BJ (cell line): ENCODE measurements around the gene CDS1. TPM values are rescaled to one million over a fixed set of nuclear protein-coding genes. Genes with fewer than 3 reads are reported as not detected.
A peak's percentile ranks its signal among the peaks of the same experiment; 100 is the strongest.

ENCODE experiments used
- CTCF ChIA-PET: fragments of 350-600 bp; formaldehyde crosslinking; extraction: SDS; loops from one replicate; lab custom pipeline; 2021; ENCODE audit warnings: antibody characterized with exemption, inconsistent platforms; lab: Yijun Ruan, JAX
- POLR2A ChIA-PET: fragments of 300-600 bp; sonication (Branson Sonifier 250); formaldehyde crosslinking; extraction: SDS; loops from one replicate; lab custom pipeline; 2021; ENCODE audit warnings: antibody characterized with exemption; lab: Charles Lee
- DNase-seq: peaks from one replicate; pipeline ENCODE4 v3.0.0-alpha.2; 2011; ENCODE audit warnings: low read depth
- H3K27me3 ChIP-seq: 2 replicates; pipeline ENCODE4 v1.6.0; 2011; ENCODE audit warnings: low read length; ENCODE audit not compliant: control insufficient read depth, insufficient read depth
- H3K36me3 ChIP-seq: 2 replicates; pipeline ENCODE4 v1.5.1; 2011; ENCODE audit warnings: low read length; ENCODE audit not compliant: control insufficient read depth, insufficient read depth
- H3K4me3 ChIP-seq: 2 replicates; pipeline ENCODE4 v1.5.1; 2011; ENCODE audit warnings: low read depth, mild to moderate bottlenecking, control low read depth, low read length
- polyA plus RNA-seq: library from polyadenylated mRNA; depleted of rRNA; stranded (reverse); fragments of >200 nt; gene quantifications from 2 replicates; pipeline ENCODE4 v1.2.3, GENCODE V29; 2011
- TF ChIP-seq, protein P1 (sequence below): IDR thresholded peaks from 2 replicates; pipeline ENCODE4 v1.5.1; 2011; ENCODE audit warnings: low read depth, mild to moderate bottlenecking, control low read depth, inconsistent platforms, low read length, moderate library complexity; ENCODE audit not compliant: insufficient read depth

The CDS1 gene
- polyA plus RNA-seq, 1 experiment, result 0.01 TPM

DNA sequence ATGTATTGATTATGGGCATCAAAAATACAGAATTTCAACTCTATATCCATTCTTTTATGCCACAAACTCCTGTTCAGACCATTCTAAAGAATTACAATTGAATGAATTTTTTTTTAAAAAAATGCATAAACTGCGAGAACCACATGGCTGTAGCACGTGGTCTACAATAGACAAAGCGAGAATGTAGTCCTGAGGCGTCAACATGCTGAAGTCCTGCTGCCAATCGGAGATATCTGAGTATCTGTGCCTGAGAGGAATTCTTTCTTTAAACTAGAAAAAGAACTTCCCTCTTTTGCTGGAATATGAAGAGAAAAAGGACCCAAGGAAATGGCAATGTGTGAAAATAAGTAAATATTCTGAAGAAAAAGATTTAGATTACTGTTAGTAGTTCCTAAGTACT is 105.7 kb downstream of the CDS1 start:
- Histone ChIP-seq H3K36me3 (peaks cover 7% of the 10 kb centered on the region), H3K27me3 (no peaks in the 10 kb centered on the region), H3K4me3 (no peak overlapping the region)
- ChIA-PET CTCF (no interaction called here), POLR2A (no interaction called here)
- TF ChIP-seq, protein P1, sequence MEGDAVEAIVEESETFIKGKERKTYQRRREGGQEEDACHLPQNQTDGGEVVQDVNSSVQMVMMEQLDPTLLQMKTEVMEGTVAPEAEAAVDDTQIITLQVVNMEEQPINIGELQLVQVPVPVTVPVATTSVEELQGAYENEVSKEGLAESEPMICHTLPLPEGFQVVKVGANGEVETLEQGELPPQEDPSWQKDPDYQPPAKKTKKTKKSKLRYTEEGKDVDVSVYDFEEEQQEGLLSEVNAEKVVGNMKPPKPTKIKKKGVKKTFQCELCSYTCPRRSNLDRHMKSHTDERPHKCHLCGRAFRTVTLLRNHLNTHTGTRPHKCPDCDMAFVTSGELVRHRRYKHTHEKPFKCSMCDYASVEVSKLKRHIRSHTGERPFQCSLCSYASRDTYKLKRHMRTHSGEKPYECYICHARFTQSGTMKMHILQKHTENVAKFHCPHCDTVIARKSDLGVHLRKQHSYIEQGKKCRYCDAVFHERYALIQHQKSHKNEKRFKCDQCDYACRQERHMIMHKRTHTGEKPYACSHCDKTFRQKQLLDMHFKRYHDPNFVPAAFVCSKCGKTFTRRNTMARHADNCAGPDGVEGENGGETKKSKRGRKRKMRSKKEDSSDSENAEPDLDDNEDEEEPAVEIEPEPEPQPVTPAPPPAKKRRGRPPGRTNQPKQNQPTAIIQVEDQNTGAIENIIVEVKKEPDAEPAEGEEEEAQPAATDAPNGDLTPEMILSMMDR, result no peak
- no peak for DNase-seq

DNA sequence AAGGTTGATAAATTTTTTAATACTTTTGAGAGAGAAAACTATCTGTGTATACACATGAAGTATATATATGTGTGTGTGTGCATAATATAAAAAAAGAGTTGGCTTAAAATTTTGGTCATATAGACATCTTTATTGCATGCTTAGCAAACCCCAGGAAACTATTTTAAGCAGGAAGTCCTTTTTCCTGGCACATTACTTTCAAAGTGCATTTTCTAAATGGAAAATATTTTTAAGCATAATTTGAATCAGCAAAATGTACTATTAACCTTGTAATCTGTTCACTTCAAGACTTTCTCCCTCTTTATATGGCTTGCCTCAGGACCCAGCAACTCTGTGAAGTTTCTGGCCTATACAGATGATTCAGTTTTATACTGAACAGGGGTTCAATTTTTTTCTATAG is 106.3 kb downstream of the CDS1 start:
- TF ChIP-seq, protein P1, result no peak
- Histone ChIP-seq H3K27me3 (no peaks in the 10 kb centered on the region), H3K4me3 (no peak overlapping the region), H3K36me3 (peaks cover 9% of the 10 kb centered on the region)
- CTCF ChIA-PET, result no interaction called here
- POLR2A ChIA-PET, result no interaction called here
- no peak for DNase-seq

- DNase-seq, result no peak
Measured at GRCh38 chr4:84690481-84690880, 107.6 kb downstream of the CDS1 start.

DNA sequence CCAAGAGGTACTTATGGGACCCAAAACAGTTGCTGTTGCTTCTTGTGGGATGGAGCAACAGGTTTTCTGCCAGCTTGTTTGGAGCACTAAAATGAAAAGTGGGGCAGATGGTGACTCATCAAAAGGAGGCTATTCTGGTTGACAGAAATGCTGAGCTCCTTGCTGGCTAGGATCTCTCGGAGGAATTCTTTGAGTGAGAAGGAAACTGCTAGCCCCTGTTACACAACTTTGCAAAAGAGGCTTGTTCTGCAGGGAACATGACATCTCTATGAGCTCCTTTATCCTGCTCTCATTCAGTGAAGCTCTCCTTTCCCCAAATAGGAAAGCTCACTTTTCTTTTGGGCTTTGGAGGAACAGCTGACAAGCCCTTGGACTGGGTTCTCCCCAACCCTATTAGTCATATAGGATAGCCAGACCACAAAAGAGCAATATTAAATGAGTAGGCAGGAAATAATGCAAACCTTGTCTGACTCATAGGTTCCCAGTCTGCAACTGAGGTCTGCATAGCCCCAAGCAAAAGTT is 108.3 kb downstream of the CDS1 start:
- DNase-seq, result peak; percentile 59
- TF ChIP-seq, protein P1, result no peak
- ChIA-PET POLR2A (interaction anchor here (0.5 kb wide), 1 partner anchor 37 kb away, joined by 4 read pairs; no protein-coding TSS in a partner anchor), CTCF (interaction anchor here (1.5 kb wide), 1 partner anchor 10 kb away, joined by 4 read pairs; no protein-coding TSS in a partner anchor)
- H3K27me3 ChIP-seq, result no peaks in the 10 kb centered on the region
- no peak overlapping the region for H3K4me3 ChIP-seq
- peaks cover 13% of the 10 kb centered on the region for H3K36me3 ChIP-seq

More at GRCh38 chr4:84690481-84690880, 107.6 kb downstream of the CDS1 start:
- ChIA-PET CTCF (no interaction called here), POLR2A (no interaction called here)
- Histone ChIP-seq H3K4me3 (no peak overlapping the region), H3K36me3 (peaks cover 13% of the 10 kb centered on the region), H3K27me3 (no peaks in the 10 kb centered on the region)
- TF ChIP-seq, protein P1, result no peak

GRCh38 chr4:84691800-84692199 is 108.9 kb downstream of the CDS1 start:
- H3K4me3 ChIP-seq, result no peak overlapping the region
- TF ChIP-seq, protein P1, result no peak
- POLR2A ChIA-PET, result no interaction called here
- no peak for DNase-seq
- CTCF ChIA-PET, result interaction anchor here (1.1 to 1.5 kb wide), 2 partner anchors 9 to 14 kb away, joined by 4 read pairs; no protein-coding TSS in a partner anchor
- H3K27me3 ChIP-seq, result no peaks in the 10 kb centered on the region
- H3K36me3 ChIP-seq, result peaks cover 10% of the 10 kb centered on the region
